Measurements from ENCODE around the gene CDPF1.

DNA sequence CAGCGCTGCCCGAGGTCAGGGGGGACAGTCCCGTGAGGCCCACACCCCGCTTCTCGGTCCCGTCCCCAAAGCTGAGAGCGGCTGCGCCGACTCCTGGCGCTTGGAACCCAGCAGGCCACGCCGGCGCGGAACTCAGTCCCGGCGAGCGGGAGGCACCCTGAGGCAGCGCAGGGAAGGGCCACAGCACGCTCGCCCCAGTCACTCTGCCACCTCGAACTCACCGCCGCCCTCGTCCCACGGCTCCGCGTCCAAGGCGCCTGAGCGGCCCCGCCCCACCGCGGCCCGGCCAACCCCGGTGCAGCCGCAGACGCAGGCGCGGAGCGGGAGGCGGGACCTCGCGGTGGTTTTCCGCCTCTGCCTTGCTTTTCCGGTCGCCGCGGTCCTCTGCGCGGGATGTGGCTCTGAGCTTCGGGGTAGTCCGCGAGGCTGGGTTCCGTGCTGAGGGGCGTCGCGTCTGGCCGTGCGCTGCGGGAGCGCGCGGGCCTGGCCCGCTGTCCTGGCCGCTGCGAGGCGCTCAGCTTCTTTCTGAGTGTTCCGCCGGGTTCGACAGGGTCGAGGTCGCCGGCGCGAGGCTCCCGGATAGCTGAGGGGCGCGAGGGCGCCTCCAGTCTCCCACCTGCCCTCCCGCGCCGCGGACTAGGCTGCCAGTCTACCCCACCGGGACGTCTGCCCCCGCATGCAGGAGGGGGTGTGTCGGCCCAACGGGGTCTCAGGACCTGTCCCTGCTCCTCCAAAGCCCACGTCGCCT lies at the start of gene CDPF1:
- TF ChIP-seq, protein P1, sequence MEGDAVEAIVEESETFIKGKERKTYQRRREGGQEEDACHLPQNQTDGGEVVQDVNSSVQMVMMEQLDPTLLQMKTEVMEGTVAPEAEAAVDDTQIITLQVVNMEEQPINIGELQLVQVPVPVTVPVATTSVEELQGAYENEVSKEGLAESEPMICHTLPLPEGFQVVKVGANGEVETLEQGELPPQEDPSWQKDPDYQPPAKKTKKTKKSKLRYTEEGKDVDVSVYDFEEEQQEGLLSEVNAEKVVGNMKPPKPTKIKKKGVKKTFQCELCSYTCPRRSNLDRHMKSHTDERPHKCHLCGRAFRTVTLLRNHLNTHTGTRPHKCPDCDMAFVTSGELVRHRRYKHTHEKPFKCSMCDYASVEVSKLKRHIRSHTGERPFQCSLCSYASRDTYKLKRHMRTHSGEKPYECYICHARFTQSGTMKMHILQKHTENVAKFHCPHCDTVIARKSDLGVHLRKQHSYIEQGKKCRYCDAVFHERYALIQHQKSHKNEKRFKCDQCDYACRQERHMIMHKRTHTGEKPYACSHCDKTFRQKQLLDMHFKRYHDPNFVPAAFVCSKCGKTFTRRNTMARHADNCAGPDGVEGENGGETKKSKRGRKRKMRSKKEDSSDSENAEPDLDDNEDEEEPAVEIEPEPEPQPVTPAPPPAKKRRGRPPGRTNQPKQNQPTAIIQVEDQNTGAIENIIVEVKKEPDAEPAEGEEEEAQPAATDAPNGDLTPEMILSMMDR (IDR thresholded peaks at IDR 0.05): peak in 2 of 12 donors; percentile 12 to 31
- TF ChIP-seq POLR2A (IDR thresholded peaks at IDR 0.05): peak; percentile 74 to 96

Data from heart left ventricle (tissue), 13 donors.